ENCODE measurements around the gene NFE2L3. TPM values are rescaled to one million over a fixed set of nuclear protein-coding genes. Genes with fewer than 3 reads are reported as not detected.

Gene NFE2L3
- total and polyA plus RNA-seq, 4 donors: 0.32 to 1.9 (median 1.3) TPM

DNA sequence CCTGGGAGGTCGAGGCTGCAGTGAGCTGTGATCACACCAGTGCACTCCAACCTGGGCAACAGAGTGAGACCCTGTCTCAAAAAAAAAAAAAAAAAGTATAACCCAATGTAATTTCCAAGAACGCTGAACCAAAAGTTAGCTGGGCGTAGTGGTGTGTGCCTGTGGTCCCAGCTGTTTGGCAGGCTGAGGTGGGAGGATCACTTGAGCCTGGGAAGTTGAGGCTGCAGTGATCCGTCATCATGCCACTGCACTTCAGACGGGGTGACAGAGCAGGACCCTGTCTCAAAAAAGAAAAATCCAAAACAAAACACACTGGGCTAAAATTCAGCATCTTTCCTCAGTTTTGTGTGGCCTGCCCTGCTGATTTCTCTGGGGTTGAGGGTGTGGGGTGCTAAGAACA lies 27.4 kb downstream of the NFE2L3 start:
- 84% methylated on average over 5 of the region's 5 CpGs for WGBS
- no peak for DNase-seq (ENCODE audit: low spot score)
- TF ChIP-seq SP1 (IDR thresholded peaks at IDR 0.05) (no peak), GABPA (IDR thresholded peaks at IDR 0.05 in 1 of 2, conservative IDR thresholded peaks at IDR 0.05 in 1 of 2) (no peak), TAF1 (conservative IDR thresholded peaks at IDR 0.05) (no peak), EGR1 (IDR thresholded peaks at IDR 0.05; ENCODE audit: low read depth in 2 of 2) (no peak), HNF4G (IDR thresholded peaks at IDR 0.05) (no peak), YY1 (IDR thresholded peaks at IDR 0.05) (no peak), RAD21 (IDR thresholded peaks at IDR 0.05) (no peak), RXRA (IDR thresholded peaks at IDR 0.05) (no peak), FOXA1 (IDR thresholded peaks at IDR 0.05) (no peak)
- TF ChIP-seq, protein P1, sequence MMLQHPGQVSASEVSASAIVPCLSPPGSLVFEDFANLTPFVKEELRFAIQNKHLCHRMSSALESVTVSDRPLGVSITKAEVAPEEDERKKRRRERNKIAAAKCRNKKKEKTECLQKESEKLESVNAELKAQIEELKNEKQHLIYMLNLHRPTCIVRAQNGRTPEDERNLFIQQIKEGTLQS (IDR thresholded peaks at IDR 0.05): no peak
- TF ChIP-seq, protein P2, sequence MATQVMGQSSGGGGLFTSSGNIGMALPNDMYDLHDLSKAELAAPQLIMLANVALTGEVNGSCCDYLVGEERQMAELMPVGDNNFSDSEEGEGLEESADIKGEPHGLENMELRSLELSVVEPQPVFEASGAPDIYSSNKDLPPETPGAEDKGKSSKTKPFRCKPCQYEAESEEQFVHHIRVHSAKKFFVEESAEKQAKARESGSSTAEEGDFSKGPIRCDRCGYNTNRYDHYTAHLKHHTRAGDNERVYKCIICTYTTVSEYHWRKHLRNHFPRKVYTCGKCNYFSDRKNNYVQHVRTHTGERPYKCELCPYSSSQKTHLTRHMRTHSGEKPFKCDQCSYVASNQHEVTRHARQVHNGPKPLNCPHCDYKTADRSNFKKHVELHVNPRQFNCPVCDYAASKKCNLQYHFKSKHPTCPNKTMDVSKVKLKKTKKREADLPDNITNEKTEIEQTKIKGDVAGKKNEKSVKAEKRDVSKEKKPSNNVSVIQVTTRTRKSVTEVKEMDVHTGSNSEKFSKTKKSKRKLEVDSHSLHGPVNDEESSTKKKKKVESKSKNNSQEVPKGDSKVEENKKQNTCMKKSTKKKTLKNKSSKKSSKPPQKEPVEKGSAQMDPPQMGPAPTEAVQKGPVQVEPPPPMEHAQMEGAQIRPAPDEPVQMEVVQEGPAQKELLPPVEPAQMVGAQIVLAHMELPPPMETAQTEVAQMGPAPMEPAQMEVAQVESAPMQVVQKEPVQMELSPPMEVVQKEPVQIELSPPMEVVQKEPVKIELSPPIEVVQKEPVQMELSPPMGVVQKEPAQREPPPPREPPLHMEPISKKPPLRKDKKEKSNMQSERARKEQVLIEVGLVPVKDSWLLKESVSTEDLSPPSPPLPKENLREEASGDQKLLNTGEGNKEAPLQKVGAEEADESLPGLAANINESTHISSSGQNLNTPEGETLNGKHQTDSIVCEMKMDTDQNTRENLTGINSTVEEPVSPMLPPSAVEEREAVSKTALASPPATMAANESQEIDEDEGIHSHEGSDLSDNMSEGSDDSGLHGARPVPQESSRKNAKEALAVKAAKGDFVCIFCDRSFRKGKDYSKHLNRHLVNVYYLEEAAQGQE (IDR thresholded peaks at IDR 0.05): no peak
- TF ChIP-seq, protein P3, sequence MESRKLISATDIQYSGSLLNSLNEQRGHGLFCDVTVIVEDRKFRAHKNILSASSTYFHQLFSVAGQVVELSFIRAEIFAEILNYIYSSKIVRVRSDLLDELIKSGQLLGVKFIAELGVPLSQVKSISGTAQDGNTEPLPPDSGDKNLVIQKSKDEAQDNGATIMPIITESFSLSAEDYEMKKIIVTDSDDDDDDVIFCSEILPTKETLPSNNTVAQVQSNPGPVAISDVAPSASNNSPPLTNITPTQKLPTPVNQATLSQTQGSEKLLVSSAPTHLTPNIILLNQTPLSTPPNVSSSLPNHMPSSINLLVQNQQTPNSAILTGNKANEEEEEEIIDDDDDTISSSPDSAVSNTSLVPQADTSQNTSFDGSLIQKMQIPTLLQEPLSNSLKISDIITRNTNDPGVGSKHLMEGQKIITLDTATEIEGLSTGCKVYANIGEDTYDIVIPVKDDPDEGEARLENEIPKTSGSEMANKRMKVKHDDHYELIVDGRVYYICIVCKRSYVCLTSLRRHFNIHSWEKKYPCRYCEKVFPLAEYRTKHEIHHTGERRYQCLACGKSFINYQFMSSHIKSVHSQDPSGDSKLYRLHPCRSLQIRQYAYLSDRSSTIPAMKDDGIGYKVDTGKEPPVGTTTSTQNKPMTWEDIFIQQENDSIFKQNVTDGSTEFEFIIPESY (IDR thresholded peaks at IDR 0.05): no peak
- TF ChIP-seq, protein P4, sequence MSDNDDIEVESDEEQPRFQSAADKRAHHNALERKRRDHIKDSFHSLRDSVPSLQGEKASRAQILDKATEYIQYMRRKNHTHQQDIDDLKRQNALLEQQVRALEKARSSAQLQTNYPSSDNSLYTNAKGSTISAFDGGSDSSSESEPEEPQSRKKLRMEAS (IDR thresholded peaks at IDR 0.05): no peak
- Histone ChIP-seq H3K9ac (ENCODE audit: low read depth in 1 of 2, low read length in 2 of 2) (no peak overlapping the region), H3K27me3 (ENCODE audit: control insufficient read depth in 4 of 4, insufficient read depth in 4 of 4, low read length in 3 of 4) (no peaks in the 10 kb centered on the region), H3K9me3 (ENCODE audit: control insufficient read depth in 4 of 4, low read length in 3 of 4) (no peaks in the 10 kb centered on the region), H3K27ac (ENCODE audit: low read depth in 1 of 2, low read length in 2 of 2) (no peak overlapping the region), H3K36me3 (ENCODE audit: control insufficient read depth in 4 of 4, insufficient read depth in 3 of 4, low read depth in 1 of 4, low read length in 3 of 4) (no peaks in the 10 kb centered on the region), H3K4me3 (ENCODE audit: low read depth in 1 of 3, low read length in 3 of 3) (no peak overlapping the region), H3K4me1 (ENCODE audit: control insufficient read depth in 4 of 4, insufficient read depth in 4 of 4, low read length in 3 of 4) (peaks cover 0 to 7% (median 3%) of the 10 kb centered on the region in 4 donors)

DNA sequence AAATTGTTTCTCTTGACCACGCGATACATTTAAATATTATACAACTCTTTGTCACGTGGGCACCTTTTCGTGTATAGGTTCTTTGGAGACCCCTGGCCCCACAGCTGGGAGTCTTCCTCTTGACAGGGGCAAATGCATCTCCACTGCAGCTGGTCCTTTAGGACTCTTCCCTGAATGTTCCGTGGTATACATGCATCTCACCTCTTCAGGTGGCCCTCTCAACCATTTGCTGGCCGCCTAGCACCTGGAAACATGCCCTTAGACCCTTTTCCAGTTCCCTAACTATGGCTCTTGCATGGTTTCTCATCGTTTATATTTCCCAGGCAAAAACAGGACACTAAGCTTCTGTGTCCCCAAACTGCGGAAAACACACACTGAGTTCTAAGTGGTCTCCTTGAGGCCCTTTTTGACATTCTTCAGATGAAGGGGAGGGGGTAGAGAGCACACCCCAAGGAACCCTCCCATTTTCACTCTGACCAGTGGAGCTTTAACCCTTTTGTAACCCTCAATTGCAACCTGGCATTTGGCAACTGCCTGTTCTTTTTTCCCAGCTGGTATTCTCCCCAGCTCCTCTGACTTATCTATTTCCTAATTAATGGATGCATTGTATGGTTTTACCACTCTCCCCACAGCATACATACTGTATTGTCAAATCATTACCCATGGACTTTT lies 28.0 kb downstream of the NFE2L3 start:
- Histone ChIP-seq H3K4me3 (ENCODE audit: low read depth in 1 of 3, low read length in 3 of 3) (no peak overlapping the region), H3K4me1 (ENCODE audit: control insufficient read depth in 4 of 4, insufficient read depth in 4 of 4, low read length in 3 of 4) (peaks cover 0 to 7% (median 3%) of the 10 kb centered on the region in 4 donors), H3K27me3 (ENCODE audit: control insufficient read depth in 4 of 4, insufficient read depth in 4 of 4, low read length in 3 of 4) (no peaks in the 10 kb centered on the region), H3K9me3 (ENCODE audit: control insufficient read depth in 4 of 4, low read length in 3 of 4) (no peaks in the 10 kb centered on the region), H3K36me3 (ENCODE audit: control insufficient read depth in 4 of 4, insufficient read depth in 3 of 4, low read depth in 1 of 4, low read length in 3 of 4) (no peaks in the 10 kb centered on the region), H3K9ac (ENCODE audit: low read depth in 1 of 2, low read length in 2 of 2) (no peak overlapping the region), H3K27ac (ENCODE audit: low read depth in 1 of 2, low read length in 2 of 2) (no peak overlapping the region)
- no peak for DNase-seq (ENCODE audit: low spot score)
- WGBS: 57% methylated on average over 8 of the region's 8 CpGs
- TF ChIP-seq, protein P5, sequence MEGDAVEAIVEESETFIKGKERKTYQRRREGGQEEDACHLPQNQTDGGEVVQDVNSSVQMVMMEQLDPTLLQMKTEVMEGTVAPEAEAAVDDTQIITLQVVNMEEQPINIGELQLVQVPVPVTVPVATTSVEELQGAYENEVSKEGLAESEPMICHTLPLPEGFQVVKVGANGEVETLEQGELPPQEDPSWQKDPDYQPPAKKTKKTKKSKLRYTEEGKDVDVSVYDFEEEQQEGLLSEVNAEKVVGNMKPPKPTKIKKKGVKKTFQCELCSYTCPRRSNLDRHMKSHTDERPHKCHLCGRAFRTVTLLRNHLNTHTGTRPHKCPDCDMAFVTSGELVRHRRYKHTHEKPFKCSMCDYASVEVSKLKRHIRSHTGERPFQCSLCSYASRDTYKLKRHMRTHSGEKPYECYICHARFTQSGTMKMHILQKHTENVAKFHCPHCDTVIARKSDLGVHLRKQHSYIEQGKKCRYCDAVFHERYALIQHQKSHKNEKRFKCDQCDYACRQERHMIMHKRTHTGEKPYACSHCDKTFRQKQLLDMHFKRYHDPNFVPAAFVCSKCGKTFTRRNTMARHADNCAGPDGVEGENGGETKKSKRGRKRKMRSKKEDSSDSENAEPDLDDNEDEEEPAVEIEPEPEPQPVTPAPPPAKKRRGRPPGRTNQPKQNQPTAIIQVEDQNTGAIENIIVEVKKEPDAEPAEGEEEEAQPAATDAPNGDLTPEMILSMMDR (IDR thresholded peaks at IDR 0.05; ENCODE audit: low read depth, low read length, missing input control): no peak
- no peak for TF ChIP-seq HNF4G (IDR thresholded peaks at IDR 0.05)
